OCI-LY3 (cell line): ENCODE measurements around the gene SEC24D.
A peak's percentile ranks its signal among the peaks of the same experiment; 100 is the strongest.

ENCODE experiments used
- H2AFZ ChIP-seq: fragments of 200-600, 300-600 bp; shearing (Covaris generic); 2 replicates; pipeline ENCODE4 v1.6.0; 2014; ENCODE audit warnings: antibody characterized with exemption, low read depth, low read length
- H3K27ac ChIP-seq: fragments of 200-600, 300-600 bp; sonication (generic); 2 replicates; pipeline ENCODE4 v1.5.1; 2014; ENCODE audit warnings: mild to moderate bottlenecking, low read length, moderate library complexity, mixed read lengths
- H3K27me3 ChIP-seq: fragments of 200-600, 300-600 bp; sonication (generic); 2 replicates; pipeline ENCODE4 v1.6.1; 2014; ENCODE audit warnings: low read depth, low read length, mixed read lengths
- H3K36me3 ChIP-seq: fragments of 200-600, 300-600 bp; sonication (generic); replicated peaks from 2 replicates; pipeline ENCODE3; 2014; ENCODE audit warnings: low read depth, low read length, mixed read lengths
- H3K4me1 ChIP-seq: fragments of 300-600, 200-600 bp; sonication (generic); 2 replicates; pipeline ENCODE4 v1.6.1; 2014; ENCODE audit warnings: low read length, mixed read lengths
- H3K4me2 ChIP-seq: fragments of 200-600, 300-600 bp; sonication (generic); 2 replicates; pipeline ENCODE4 v1.6.1; 2014; ENCODE audit warnings: low read length, mixed read lengths
- H3K4me3 ChIP-seq: fragments of 300-600, 200-600 bp; sonication (generic); 2 replicates; pipeline ENCODE4 v1.5.1; 2014; ENCODE audit warnings: antibody characterized with exemption, mild to moderate bottlenecking, low read length, moderate library complexity
- H3K79me2 ChIP-seq: fragments of 300-600, 200-600 bp; shearing (Covaris generic); 2 replicates; pipeline ENCODE4 v1.6.1; 2014; ENCODE audit warnings: mild to moderate bottlenecking, low read length, mixed read lengths
- H3K9ac ChIP-seq: fragments of 300-600, 200-600 bp; shearing (Covaris generic); 2 replicates; pipeline ENCODE4 v1.6.0; 2014; ENCODE audit warnings: mild to moderate bottlenecking, low read length, moderate library complexity
- H3K9me3 ChIP-seq: fragments of 200-600, 300-600 bp; shearing (Covaris generic); 2 replicates; pipeline ENCODE4 v1.6.1; 2014; ENCODE audit warnings: low read length, mixed read lengths; ENCODE audit not compliant: insufficient read depth
- H4K20me1 ChIP-seq: fragments of 200-600, 300-600 bp; sonication (generic); 2 replicates; pipeline ENCODE4 v1.6.1; 2016; ENCODE audit warnings: low read length, mixed read lengths; ENCODE audit not compliant: insufficient read depth
- EZH2phosphoT487 ChIP-seq: fragments of 200-600 bp; shearing (Covaris generic); IDR thresholded peaks from 2 replicates; pipeline ENCODE4 v1.6.1; 2018; ENCODE audit warnings: antibody characterized with exemption, mixed run types, low read depth
- TF ChIP-seq, protein P1 (sequence below): fragments of 200-600, 300-600 bp; sonication (generic); IDR thresholded peaks from 2 replicates; pipeline ENCODE4 v1.5.1; 2014; ENCODE audit warnings: antibody characterized with exemption, low read length, low read depth

Gene SEC24D

DNA sequence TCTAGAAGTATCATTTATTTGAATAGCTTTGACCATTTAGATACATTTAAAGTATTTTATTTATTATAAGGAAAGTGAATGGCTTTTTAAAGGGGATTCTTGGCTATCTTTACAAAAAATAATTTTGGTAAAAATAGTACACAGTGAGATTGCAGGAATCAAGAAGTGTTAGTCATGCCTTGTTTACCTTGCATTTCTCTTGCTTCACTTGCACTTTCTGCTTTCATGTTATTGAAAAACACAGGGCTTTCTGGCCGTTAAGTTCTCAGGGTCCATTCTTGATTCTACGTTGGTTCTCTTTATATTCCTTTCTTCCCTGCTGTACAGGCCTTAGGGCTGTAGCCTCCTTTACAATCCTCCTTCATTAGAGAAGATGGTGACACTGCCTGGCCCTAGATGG is 21.8 kb upstream of the SEC24D start:
- Histone ChIP-seq H4K20me1 (no peaks in the 10 kb centered on the region), H2AFZ (no peak overlapping the region; the same call in 1 of the 2 replicates), H3K4me1 (no peaks in the 10 kb centered on the region), H3K36me3 (no peaks in the 10 kb centered on the region), H3K27ac (no peak overlapping the region), H3K9me3 (no peaks in the 10 kb centered on the region), H3K4me3 (no peak overlapping the region), H3K79me2 (no peaks in the 10 kb centered on the region), H3K9ac (no peak overlapping the region), H3K27me3 (no peaks in the 10 kb centered on the region), H3K4me2 (no peak overlapping the region)
- TF ChIP-seq EZH2phosphoT487 = no peak
- TF ChIP-seq, protein P1, sequence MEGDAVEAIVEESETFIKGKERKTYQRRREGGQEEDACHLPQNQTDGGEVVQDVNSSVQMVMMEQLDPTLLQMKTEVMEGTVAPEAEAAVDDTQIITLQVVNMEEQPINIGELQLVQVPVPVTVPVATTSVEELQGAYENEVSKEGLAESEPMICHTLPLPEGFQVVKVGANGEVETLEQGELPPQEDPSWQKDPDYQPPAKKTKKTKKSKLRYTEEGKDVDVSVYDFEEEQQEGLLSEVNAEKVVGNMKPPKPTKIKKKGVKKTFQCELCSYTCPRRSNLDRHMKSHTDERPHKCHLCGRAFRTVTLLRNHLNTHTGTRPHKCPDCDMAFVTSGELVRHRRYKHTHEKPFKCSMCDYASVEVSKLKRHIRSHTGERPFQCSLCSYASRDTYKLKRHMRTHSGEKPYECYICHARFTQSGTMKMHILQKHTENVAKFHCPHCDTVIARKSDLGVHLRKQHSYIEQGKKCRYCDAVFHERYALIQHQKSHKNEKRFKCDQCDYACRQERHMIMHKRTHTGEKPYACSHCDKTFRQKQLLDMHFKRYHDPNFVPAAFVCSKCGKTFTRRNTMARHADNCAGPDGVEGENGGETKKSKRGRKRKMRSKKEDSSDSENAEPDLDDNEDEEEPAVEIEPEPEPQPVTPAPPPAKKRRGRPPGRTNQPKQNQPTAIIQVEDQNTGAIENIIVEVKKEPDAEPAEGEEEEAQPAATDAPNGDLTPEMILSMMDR = no peak

DNA sequence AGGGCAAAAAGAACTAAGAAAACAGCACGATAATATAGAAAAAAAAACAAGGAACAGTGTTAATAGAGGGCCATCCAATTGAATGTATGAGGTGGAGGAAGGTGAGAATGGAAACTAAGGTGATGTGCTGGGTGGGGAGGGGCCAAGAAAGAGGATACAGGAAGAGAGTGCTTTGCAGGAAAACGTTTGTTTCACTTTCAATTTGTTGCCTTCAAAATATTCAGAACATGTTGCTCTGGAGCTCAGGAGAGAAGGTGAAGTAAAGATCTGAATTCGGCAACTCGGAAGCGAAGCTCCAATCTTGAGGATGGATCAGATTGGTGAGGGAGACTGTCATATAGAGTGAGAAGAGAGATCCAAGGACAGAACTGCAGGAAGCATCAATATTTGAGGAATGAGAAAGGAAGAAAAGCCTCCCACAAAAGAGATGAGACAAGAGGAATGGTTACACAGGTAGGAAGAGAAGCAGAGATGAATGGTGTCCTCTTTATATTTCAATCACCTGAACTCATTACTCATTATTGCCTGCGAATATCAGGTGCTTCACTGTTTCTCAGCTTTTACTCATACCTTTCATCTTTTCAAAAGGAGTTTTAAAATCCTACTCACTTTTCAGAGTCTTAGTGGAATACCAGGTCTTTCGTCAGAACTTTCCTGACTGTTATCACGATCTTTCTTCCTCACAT is 14.7 kb upstream of the SEC24D start:
- peak overlapping the region; percentile 65 for H3K4me3 ChIP-seq
- H3K27ac ChIP-seq = no peak overlapping the region
- H2AFZ ChIP-seq = peak overlapping the region; percentile 97
- H3K9me3 ChIP-seq = no peaks in the 10 kb centered on the region
- H3K27me3 ChIP-seq = peaks cover 4% of the 10 kb centered on the region; the same call in 1 of the 2 replicates
- H3K36me3 ChIP-seq = no peaks in the 10 kb centered on the region
- no peak overlapping the region for H3K9ac ChIP-seq
- peak overlapping the region; percentile 55 for H3K4me2 ChIP-seq
- H3K79me2 ChIP-seq = no peaks in the 10 kb centered on the region
- no peaks in the 10 kb centered on the region for H4K20me1 ChIP-seq
- TF ChIP-seq, protein P1 = no peak
- TF ChIP-seq EZH2phosphoT487 = no peak
- peaks cover 9% of the 10 kb centered on the region for H3K4me1 ChIP-seq

DNA sequence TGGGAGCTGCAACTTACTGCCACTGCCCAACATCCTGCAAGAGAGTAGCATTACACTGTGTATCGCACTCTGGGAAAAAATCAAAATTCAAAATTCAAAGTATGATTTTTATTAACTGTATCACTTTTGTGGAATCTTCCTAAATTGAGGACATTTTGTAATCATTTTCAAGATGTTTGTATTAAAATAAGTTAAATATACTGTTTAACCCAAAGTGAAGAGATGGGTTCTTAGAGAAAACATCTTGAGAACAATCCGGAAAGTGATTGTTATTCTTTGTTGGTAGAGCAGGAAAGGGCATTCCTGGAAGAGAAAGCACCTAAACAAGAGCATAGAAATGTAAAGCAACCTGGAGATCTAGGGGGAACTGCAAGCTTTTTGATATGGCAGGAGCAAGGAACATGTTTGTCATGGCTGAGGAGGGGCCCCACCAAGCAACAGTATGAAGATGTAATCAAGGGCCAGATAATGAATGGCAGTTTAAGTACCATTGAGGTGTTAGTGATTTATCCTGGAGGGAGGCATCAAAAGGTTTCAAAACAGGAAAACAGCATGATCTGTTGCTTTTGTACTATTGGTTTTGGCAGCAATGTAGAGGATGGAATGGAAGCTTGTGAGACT is 14.1 kb upstream of the SEC24D start:
- Histone ChIP-seq H4K20me1 (no peaks in the 10 kb centered on the region), H3K27me3 (peaks cover 4% of the 10 kb centered on the region; the same call in 1 of the 2 replicates), H2AFZ (peak overlapping the region; percentile 97), H3K4me1 (peaks cover 9% of the 10 kb centered on the region), H3K36me3 (no peaks in the 10 kb centered on the region), H3K9me3 (no peaks in the 10 kb centered on the region), H3K9ac (no peak overlapping the region), H3K4me2 (peak overlapping the region; percentile 55), H3K27ac (no peak overlapping the region), H3K79me2 (no peaks in the 10 kb centered on the region), H3K4me3 (peak overlapping the region; percentile 65)
- TF ChIP-seq EZH2phosphoT487 = no peak
- TF ChIP-seq, protein P1 = no peak

DNA sequence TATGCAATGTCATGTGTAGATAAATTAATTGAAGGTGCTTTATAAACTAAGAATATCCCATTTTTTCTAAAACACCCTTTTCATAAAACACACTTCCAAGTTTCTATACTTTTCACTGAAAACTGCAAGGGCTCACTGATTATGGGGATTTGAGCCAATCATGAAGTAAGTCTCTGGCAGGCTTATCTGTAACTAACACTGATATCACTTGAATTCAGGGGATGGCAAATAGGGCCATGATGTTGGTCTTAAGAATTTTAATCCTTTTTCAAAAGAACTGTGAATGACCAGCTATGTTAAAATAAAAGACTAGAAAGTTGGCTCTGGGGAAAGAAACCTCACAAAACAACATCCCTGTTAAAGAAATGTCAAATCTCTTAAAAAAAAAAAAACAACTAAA is 13.0 kb upstream of the SEC24D start:
- Histone ChIP-seq H3K9ac (no peak overlapping the region), H3K9me3 (no peaks in the 10 kb centered on the region), H3K4me1 (peaks cover 9% of the 10 kb centered on the region), H3K27ac (no peak overlapping the region), H4K20me1 (no peaks in the 10 kb centered on the region), H2AFZ (no peak overlapping the region), H3K4me2 (no peak overlapping the region), H3K27me3 (peaks cover 4% of the 10 kb centered on the region; the same call in 1 of the 2 replicates), H3K79me2 (no peaks in the 10 kb centered on the region), H3K36me3 (no peaks in the 10 kb centered on the region), H3K4me3 (no peak overlapping the region)
- no peak for TF ChIP-seq EZH2phosphoT487
- TF ChIP-seq, protein P1 = no peak
